Activated CD4-positive, alpha-beta memory T cell treated with anti-CD3 and anti-CD28 coated beads, Interleukin-2, amount 10 ng/mL, durations not matched to agents 7 days and 5 days (primary cell): ENCODE data around the gene PLA2G4D. TPM values are rescaled to one million over a fixed set of nuclear protein-coding genes. Genes with fewer than 3 reads are reported as not detected.
"Not testable (repeated sequence)": the region's sequence is repeated elsewhere in the genome, so short reads cannot be mapped to it uniquely, and the experiment has no call there.

Experiments used
- CTCF ChIA-PET: fragments of 350-600 bp; sonication (Branson Sonifier 250); formaldehyde crosslinking; loops from one replicate; lab custom pipeline; 2021; ENCODE audit warnings: antibody characterized with exemption, inconsistent platforms; lab: Charles Lee
- POLR2A ChIA-PET: fragments of 350-600 bp; sonication (Branson Sonifier 250); formaldehyde crosslinking; loops from one replicate; lab custom pipeline; 2021; ENCODE audit warnings: antibody characterized with exemption; lab: Charles Lee
- DNase-seq: peaks from one replicate; pipeline ENCODE4 v3.0.0-alpha.2; 2020
- H3K27ac Mint-ChIP-seq: one replicate; pipeline ENCODE4 v1.8.0; 2021; ENCODE audit warnings: mild to moderate bottlenecking, mixed read lengths
- H3K27me3 Mint-ChIP-seq: one replicate; pipeline ENCODE4 v1.8.0; 2021; ENCODE audit warnings: mixed read lengths
- H3K36me3 Mint-ChIP-seq: one replicate; pipeline ENCODE4 v1.8.0; 2021; ENCODE audit warnings: low read depth, mixed read lengths
- H3K4me1 Mint-ChIP-seq: one replicate; pipeline ENCODE4 v1.8.0; 2021; ENCODE audit warnings: mixed read lengths
- H3K4me3 Mint-ChIP-seq: one replicate; pipeline ENCODE4 v1.8.0; 2021; ENCODE audit warnings: mild to moderate bottlenecking, mixed read lengths
- H3K9me3 Mint-ChIP-seq: one replicate; pipeline ENCODE4 v1.8.0; 2021; ENCODE audit warnings: mixed read lengths
- total RNA-seq, 2 experiments: library from RNA; stranded (reverse); gene quantifications; one replicate each; pipeline ENCODE4 v1.2.3, GENCODE V29; 2021

The PLA2G4D gene
- total RNA-seq, 2 experiments from 2014 or later = not detected

- no peak for DNase-seq
- H3K36me3 Mint-ChIP-seq = no peaks in the 10 kb centered on the region
- ChIA-PET CTCF (no interaction called here), POLR2A (no interaction called here)
- no peaks in the 10 kb centered on the region for H3K9me3 Mint-ChIP-seq
- peaks cover 8% of the 10 kb centered on the region for H3K27me3 Mint-ChIP-seq
- H3K27ac Mint-ChIP-seq = no peak overlapping the region
- peaks cover 5% of the 10 kb centered on the region for H3K4me1 Mint-ChIP-seq
- H3K4me3 Mint-ChIP-seq = no peak overlapping the region
Measured at GRCh38 chr15:42097018-42097417, 2.7 kb upstream of the PLA2G4D start.

DNA sequence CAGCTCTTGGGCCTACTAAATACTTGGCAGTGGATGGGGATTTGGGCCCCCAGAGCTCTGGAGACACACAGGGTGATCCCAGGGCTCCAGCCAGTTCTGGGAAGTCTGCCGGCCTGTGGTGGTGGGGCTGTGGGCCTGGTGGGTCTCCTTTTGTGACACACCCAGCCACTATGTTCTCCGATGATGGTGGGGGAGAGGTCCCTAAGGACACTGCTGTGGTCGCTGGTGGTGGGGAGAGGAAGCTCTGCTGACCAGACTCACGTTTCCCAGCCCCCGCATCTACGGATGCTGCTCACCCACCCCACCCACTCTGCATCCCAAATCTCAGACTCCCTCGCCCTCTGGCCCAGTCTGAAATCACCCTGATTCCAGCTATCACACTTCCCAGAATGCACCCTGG lies 396 bp downstream of the PLA2G4D start:
- peaks cover 22% of the 10 kb centered on the region for H3K27me3 Mint-ChIP-seq
- CTCF ChIA-PET = no interaction called here

GRCh38 chr15:42092398-42093318 lies 1.7 kb downstream of the PLA2G4D start:
- no peak for DNase-seq
- peaks cover 21% of the 10 kb centered on the region for H3K27me3 Mint-ChIP-seq
- H3K27ac Mint-ChIP-seq = no peak overlapping the region
- CTCF ChIA-PET = no interaction called here
- peaks cover 10% of the 10 kb centered on the region for H3K4me1 Mint-ChIP-seq
- POLR2A ChIA-PET = no interaction called here
- no peaks in the 10 kb centered on the region for H3K9me3 Mint-ChIP-seq
- no peaks in the 10 kb centered on the region for H3K36me3 Mint-ChIP-seq
- H3K4me3 Mint-ChIP-seq = no peak overlapping the region

More for the DNA sequence above, 396 bp downstream of the PLA2G4D start:
- Mint-ChIP-seq H3K4me3 (no peak overlapping the region), H3K4me1 (peaks cover 8% of the 10 kb centered on the region), H3K9me3 (no peaks in the 10 kb centered on the region), H3K36me3 (no peaks in the 10 kb centered on the region), H3K27ac (no peak overlapping the region)
- no peak for DNase-seq
- POLR2A ChIA-PET = interaction anchor here (0.9 kb wide), 1 partner anchor 14 kb away, joined by 3 read pairs; no protein-coding TSS in a partner anchor

DNA sequence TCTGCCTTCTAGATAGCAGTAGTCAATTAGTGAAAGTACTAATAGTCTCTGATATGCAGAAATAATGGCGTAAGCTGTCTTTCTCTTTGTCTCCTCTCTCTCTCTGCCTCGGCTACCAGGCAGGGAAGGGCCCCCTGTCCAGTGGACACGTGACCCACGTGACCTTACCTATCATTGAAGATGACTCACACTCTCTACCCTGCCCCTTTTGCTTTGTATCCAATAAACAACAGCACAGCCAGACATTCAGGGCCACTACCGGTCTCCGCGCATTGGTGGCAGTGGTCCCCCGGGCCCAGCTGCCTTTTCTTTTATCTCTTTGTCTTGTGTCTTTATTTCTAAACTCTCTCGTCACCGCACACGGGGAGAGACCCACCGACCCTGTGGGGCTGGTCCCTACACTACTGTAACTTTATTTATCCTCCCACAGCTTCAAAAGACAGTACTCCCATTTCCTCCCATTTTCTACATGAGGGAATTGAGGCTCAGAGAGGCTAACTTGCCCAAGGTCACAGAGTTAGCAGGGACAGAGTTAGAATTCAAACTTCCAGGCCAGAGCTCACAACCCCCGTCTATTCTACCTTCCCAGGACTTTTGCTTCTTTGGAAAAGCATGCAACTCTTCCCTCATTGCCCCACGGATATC lies 2.5 kb downstream of the PLA2G4D start:
- DNase-seq, CTCF ChIA-PET, POLR2A ChIA-PET, H3K9me3 Mint-ChIP-seq, H3K4me1 Mint-ChIP-seq, H3K27ac Mint-ChIP-seq, H3K36me3 Mint-ChIP-seq, H3K4me3 Mint-ChIP-seq: not testable (repeated sequence)
- H3K27me3 Mint-ChIP-seq = peaks cover 17% of the 10 kb centered on the region

DNA sequence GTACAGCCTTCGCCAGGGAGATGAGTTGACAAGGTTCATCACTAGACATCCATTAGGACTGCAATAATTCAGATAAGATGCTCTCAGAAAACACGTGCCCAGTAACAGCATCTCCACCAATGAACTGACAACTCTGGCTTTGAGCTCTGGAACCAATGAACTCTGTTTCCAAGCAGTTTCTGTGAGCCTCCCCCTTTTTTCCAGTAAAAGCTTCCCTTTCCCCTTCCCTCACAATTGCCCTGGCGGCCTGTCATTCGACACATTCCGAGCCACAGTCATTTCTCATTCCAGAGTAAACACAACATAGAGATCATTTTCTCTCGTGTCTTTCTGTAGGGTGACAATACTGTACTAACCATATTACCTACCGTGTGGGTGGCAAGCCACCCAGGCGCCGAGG lies 3.6 kb downstream of the PLA2G4D start:
- no peaks in the 10 kb centered on the region for H3K36me3 Mint-ChIP-seq
- no peak for DNase-seq
- H3K27ac Mint-ChIP-seq = no peak overlapping the region
- H3K4me3 Mint-ChIP-seq = no peak overlapping the region
- H3K27me3 Mint-ChIP-seq = peaks cover 17% of the 10 kb centered on the region
- CTCF ChIA-PET = no interaction called here
- peaks cover 11% of the 10 kb centered on the region for H3K4me1 Mint-ChIP-seq
- POLR2A ChIA-PET = no interaction called here
- no peaks in the 10 kb centered on the region for H3K9me3 Mint-ChIP-seq

DNA sequence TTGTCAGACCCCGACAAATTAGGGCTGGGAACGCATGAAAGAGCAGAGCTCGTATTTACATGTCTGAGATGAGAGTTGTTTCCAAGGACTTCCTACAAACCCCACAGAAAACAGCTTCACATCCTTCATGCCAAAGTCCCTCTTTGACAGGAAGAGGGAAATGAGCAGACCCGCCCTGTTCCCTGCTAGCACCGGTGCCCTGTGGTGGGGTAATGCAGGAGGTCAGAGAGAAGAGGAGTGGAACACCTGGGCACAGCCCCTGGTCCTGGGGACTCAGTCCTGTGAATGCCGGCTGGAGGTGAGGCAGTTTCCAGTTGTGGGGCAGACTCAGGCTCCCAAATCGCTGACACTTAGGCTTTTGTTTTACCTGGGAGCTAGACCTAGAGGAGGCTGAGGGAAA lies 4.0 kb downstream of the PLA2G4D start:
- no peak for DNase-seq
- POLR2A ChIA-PET = no interaction called here
- Mint-ChIP-seq H3K27me3 (peaks cover 17% of the 10 kb centered on the region), H3K4me3 (no peak overlapping the region), H3K4me1 (peaks cover 11% of the 10 kb centered on the region), H3K27ac (no peak overlapping the region), H3K9me3 (no peaks in the 10 kb centered on the region), H3K36me3 (no peaks in the 10 kb centered on the region)
- CTCF ChIA-PET = no interaction called here

DNA sequence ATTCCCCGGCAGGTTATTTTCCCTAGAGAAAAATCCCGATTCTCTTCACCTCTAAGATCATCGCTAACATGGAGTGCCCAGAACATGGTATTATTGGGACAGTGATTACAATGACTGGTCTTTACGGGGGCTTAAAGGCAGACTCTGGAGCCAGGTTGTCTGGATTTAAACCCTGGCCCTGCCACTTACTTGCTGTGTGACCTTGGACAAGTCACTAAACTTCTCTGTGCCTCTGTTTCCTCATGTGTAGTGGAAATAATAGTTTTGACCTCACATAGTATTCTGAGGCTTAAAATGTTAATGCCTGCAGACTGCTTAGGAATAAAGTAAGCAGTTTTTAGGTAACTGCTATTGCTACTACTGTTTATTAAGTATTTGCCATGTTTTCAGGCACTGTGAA lies 4.4 kb downstream of the PLA2G4D start:
- H3K4me1 Mint-ChIP-seq = peaks cover 13% of the 10 kb centered on the region
- no peaks in the 10 kb centered on the region for H3K36me3 Mint-ChIP-seq
- H3K27ac Mint-ChIP-seq = no peak overlapping the region
- POLR2A ChIA-PET = no interaction called here
- H3K4me3 Mint-ChIP-seq = no peak overlapping the region
- CTCF ChIA-PET = no interaction called here
- H3K9me3 Mint-ChIP-seq = no peaks in the 10 kb centered on the region
- DNase-seq = no peak
- peaks cover 17% of the 10 kb centered on the region for H3K27me3 Mint-ChIP-seq

DNA sequence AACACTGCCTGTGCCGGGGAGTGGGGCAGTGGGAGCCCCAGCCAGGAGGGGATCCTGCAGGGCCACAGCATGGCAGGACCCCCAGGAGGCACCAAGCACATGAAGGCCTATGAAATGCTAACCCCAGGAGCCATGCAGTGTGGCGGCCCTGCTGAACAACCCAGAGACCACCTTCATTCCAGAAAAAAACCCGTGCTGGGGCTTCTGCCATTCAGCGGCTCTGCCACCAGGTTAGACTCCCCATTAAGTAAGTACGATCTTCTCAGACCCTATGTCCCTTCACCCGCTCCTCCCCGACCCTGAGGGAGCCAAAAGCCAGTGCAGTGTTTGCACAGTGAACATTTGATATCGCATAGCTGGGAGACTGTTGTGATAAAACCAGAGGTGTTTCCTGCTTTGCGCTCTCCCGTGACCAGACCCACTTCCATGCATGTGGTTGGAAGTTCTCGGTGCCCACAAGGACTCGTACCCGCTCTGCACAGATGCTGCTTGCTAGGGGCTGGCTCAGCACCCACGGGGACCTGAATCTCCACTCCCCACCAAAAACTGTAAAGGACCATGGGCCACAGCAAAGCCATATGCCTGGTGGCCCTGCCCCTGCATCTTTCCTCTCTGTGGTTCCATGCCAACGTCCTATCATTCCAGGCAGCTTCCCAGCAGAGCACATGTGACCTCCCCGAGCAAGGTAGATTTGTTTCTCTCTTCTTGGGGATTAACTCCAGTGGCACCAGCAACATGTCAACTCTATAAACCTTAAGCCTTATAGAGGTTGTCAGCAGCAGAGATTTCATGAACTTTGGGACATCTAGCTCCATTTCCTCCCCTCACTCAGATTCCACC lies 5.3 kb downstream of the PLA2G4D start:
- H3K27me3 Mint-ChIP-seq = peaks cover 20% of the 10 kb centered on the region
- POLR2A ChIA-PET = no interaction called here
- DNase-seq = no peak

DNA sequence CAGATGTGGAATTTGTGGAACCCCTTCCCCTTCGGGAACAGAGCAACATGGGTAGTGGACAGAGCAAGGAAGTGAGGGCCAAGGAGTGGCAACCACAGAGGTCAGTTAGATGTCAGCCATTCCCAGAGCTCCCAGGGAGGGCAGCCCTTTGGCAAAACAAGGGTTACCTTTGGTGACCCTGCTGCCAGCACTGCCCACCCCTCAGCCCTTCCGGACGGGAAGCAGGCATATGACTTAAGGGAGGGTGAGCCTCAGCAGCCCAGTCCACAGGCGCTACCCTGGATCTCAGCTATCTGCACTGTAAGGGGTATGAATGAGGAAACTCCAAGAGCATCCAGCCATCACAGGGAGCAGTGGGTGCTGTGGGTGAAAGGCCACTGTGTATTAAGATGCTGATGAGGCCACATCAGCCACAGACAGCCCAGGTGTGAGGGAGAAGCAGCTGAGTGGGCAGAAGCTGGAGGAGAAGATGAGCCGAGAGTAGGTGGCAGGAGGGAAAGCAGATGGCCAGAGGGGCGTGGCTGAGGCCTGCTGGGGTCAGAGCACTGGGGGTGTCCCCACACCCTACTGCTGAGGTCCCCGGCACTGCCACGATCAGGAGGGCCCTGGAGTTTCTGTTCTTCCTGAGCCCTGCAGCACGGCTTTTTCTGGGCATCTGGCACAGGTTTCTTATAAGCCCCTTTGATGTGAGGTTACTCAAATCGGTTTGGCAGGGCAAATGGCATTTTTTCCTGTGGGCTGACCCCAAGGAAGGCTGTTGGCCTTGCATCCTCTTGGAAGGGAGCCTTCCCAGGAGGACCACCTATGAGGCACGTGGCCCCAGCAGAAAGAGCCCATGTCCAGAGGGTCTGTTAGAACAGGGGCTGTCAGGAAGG lies 6.2 kb downstream of the PLA2G4D start:
- Mint-ChIP-seq H3K4me1 (peaks cover 24% of the 10 kb centered on the region), H3K9me3 (no peaks in the 10 kb centered on the region), H3K27ac (no peak overlapping the region), H3K4me3 (no peak overlapping the region), H3K36me3 (no peaks in the 10 kb centered on the region), H3K27me3 (peaks cover 20% of the 10 kb centered on the region)
- ChIA-PET POLR2A (no interaction called here), CTCF (interaction anchor here (0.5 to 0.6 kb wide), 2 partner anchors 23 to 506 kb away, joined by 3 to 4 read pairs; no protein-coding TSS in a partner anchor)
- no peak for DNase-seq

More for the DNA sequence above, 5.3 kb downstream of the PLA2G4D start:
- CTCF ChIA-PET = interaction anchor here (0.6 kb wide), 1 partner anchor 22 kb away, joined by 4 read pairs; no protein-coding TSS in a partner anchor
- H3K27ac Mint-ChIP-seq = no peak overlapping the region
- no peaks in the 10 kb centered on the region for H3K36me3 Mint-ChIP-seq
- no peaks in the 10 kb centered on the region for H3K9me3 Mint-ChIP-seq
- H3K4me1 Mint-ChIP-seq = peaks cover 22% of the 10 kb centered on the region
- no peak overlapping the region for H3K4me3 Mint-ChIP-seq

- H3K27ac Mint-ChIP-seq = no peak overlapping the region
- H3K4me1 Mint-ChIP-seq = peaks cover 23% of the 10 kb centered on the region
- peaks cover 20% of the 10 kb centered on the region for H3K27me3 Mint-ChIP-seq
- no peak overlapping the region for H3K4me3 Mint-ChIP-seq
- POLR2A ChIA-PET = no interaction called here
- H3K36me3 Mint-ChIP-seq = no peaks in the 10 kb centered on the region
- CTCF ChIA-PET = interaction anchor here (0.5 to 6.4 kb wide), 2 partner anchors 98 to 505 kb away, joined by 3 to 44 read pairs; no protein-coding TSS in a partner anchor
- H3K9me3 Mint-ChIP-seq = no peaks in the 10 kb centered on the region
- DNase-seq = no peak
Measured at GRCh38 chr15:42087460-42087859, 6.9 kb downstream of the PLA2G4D start.

DNA sequence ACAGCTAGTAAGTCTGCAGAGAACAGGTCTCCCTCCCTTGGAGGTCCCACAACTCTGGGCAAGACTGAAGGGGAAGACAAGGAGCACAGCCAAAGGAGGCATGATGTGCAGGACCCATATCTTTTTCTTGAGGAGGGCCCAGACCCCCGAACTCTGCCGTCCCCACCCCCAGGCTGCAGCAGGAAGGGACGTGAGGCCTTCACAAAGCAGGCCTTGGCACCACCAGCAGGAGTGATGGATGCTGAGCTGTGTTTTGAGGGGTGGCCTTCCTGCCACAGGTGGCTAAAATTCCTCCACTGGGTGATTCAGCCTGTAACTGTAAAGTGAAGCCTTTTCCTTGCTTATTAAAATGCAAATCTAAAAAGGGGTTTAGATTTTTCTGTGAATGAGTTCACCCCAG lies 8.6 kb downstream of the PLA2G4D start:
- no peak for DNase-seq
- POLR2A ChIA-PET = no interaction called here
- H3K9me3 Mint-ChIP-seq = no peaks in the 10 kb centered on the region
- H3K27ac Mint-ChIP-seq = no peak overlapping the region
- H3K4me1 Mint-ChIP-seq = peaks cover 15% of the 10 kb centered on the region
- H3K4me3 Mint-ChIP-seq = no peak overlapping the region
- no peaks in the 10 kb centered on the region for H3K36me3 Mint-ChIP-seq
- H3K27me3 Mint-ChIP-seq = peaks cover 22% of the 10 kb centered on the region
- CTCF ChIA-PET = interaction anchor here (0.9 to 6.4 kb wide), 3 partner anchors 20 to 312 kb away, joined by 3 to 44 read pairs (median 23); partner anchors contain the start of gene MAPKBP1

GRCh38 chr15:42085236-42085605 lies 9.1 kb downstream of the PLA2G4D start:
- ChIA-PET CTCF (interaction anchor here (0.9 to 6.4 kb wide), 10 partner anchors 13 to 312 kb away, joined by 3 to 44 read pairs (median 6); partner anchors contain the start of genes EHD4 and MAPKBP1), POLR2A (no interaction called here)
- DNase-seq = no peak
- Mint-ChIP-seq H3K4me1 (peaks cover 15% of the 10 kb centered on the region), H3K4me3 (no peak overlapping the region), H3K36me3 (no peaks in the 10 kb centered on the region), H3K9me3 (no peaks in the 10 kb centered on the region), H3K27me3 (peaks cover 24% of the 10 kb centered on the region), H3K27ac (no peak overlapping the region)
